Putamen (tissue), 1 donor: Measurements from ENCODE around the gene SH3RF1.
"Not testable (repeated sequence)": the region's sequence is repeated elsewhere in the genome, so short reads cannot be mapped to it uniquely, and the experiment has no call there.

ENCODE experiments used
- DNase-seq: peaks from one replicate; pipeline ENCODE4 v3.0.0-alpha.2; 2016; ENCODE audit warnings: low spot score

Gene SH3RF1

DNA sequence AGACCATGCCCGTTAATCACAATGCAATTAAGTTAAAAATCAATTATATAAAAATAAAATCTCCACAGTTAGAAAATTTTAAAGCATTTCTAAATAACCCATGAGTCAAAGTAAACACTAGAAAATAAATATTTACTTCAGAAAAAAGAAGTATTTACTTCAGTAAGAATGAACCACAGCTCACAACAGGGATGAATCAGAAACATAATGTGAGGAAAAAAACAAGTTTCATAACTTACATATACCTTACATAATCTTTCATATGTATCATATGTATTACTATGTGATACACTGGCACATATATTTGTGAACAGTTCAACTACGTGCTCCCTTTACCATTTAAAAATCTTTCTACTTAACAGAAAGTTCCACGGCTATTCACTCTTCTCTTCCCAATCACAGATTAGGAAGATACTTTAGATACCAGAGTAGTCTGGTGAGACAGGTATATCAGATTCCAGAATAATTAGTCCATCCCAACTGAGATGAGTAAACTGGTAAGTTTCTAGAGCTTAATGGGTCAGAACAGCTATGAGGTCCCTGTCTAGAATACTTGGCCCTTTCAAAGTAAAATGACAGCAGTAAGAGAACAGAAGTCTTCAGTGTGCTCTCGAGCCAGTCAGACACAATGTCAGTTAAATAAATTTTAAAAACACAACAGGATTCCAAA lies 70.3 kb downstream of the SH3RF1 start:
- DNase-seq = no peak

DNA sequence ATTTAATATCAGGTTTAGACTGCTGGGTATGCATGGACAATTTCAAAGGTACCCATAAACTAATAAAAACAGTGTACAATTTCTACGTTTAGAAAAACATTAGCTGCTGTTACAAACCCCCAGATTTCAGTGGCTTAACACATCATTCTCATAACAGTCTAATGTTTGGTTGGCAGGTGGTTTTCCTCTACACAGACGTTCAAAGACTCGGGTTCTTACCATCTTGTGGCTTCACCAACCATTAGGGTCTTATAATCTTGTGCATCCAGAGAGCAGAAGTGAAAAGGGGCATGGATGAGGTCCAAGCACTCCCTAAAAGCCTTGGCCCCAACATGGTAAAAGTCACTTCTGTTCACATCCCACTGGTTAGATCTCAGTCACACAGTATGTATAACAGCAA lies 71.6 kb downstream of the SH3RF1 start:
- no peak for DNase-seq

DNA sequence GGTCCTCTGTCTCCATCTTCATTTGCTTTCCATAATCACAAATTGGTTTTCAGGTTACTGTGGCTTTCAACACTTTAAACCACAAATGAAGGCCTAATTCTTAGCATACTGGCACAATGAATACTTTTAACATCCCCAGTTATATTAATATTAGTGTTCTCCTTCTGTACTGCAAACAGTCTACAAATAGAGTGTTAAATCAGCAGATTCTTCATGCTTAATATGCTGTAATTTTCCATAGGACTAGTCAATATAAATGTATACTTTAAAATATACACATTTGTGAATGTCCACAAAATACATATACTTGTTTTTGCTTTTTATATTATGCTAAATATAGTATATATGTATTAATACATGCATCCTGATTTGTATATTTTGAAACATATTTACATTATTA lies 72.6 kb downstream of the SH3RF1 start:
- DNase-seq = no peak

DNA sequence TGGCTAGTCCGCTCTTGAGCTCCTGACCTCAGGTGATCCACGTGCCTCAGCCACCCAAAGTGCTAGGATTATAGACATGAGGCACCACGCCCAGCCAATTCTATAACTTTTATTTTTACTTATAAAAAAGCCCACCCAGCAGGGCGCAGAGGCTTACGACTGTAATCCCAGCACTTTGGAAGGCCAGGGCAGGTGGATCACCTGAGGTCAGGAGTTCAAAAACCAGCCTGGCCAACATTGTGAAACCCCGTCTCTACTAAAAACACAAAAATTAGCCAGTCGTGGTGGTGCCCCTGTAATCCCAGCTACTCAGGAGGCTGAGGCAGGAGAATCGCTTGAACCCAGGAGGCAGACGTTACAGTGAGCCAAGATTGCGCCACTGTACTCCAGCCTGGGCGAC lies 73.5 kb downstream of the SH3RF1 start:
- not testable (repeated sequence) for DNase-seq

DNA sequence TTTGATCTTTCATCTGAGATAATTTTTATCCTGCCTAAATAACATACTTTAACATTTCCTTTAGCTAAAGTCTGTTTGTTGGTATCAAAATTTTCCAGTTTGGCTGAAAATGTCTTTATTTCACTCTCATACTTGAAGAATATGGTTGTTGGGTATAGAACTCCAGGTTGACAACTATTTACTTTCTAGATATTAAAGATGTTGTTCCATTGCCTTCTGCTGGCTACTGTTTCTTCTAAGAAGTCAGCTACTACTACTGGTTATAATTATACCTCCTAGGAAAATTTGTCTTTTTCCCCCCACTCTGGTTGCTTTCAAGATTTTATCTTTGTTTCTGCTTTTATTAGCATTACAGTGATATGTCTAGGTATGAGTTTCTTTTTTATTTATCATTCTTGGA lies 75.7 kb downstream of the SH3RF1 start:
- DNase-seq = no peak

DNA sequence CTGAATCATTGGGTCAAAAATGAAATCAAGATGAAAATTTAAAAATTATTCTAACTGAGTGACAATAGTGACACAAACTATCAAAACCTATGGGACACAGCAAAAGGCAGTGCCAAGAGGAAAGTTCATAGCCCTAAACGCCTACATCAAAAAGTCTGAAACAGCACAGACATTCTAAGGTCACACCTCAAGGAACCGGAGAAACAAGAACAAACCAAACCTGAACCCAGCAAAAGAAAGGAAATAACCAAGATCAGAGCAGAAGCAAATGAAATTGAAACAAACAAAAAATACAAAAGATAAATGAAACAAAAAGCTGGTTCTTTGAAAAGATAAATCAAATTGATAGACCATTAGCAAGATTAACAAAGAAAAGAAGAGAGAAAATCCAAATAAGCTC lies 80.8 kb downstream of the SH3RF1 start:
- DNase-seq = not testable (repeated sequence)

DNA sequence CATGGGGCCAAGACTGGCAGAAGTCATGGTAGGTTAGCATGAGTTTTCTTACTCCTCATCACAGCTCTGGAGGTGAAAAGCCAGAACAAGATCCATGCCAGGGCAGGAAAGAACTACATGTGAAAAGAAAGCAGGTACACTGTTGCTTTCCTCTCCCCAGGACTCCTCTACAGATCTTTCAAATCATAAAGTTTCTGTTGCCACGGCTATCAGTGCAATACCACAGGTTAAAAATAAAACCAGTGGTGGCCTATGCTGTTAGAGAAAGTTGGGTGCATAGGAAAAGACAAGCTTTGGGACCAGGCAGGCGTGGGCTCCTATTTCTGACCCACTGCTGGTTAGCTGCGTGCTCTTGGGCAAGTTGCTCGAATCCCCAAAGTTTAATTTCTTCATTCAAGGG lies 81.4 kb downstream of the SH3RF1 start:
- DNase-seq = no peak

DNA sequence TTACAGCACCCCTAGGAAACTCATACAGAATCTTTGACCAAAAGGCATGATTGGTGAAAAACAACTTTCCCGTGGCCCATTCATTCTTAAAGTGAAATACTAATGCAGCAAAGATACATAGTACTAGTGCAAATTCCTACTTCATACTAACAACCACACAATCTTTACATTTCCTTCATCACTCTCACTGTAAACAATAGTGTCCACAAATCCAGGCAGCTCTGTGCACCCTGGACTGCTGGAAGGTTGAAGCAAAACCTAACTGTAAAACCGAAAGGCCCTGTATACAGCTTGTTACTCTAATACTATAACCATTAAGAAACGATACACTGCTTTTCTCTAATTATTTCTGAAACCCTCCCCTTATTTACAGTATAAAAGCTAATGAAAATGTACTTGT lies 82.6 kb downstream of the SH3RF1 start:
- DNase-seq = no peak

DNA sequence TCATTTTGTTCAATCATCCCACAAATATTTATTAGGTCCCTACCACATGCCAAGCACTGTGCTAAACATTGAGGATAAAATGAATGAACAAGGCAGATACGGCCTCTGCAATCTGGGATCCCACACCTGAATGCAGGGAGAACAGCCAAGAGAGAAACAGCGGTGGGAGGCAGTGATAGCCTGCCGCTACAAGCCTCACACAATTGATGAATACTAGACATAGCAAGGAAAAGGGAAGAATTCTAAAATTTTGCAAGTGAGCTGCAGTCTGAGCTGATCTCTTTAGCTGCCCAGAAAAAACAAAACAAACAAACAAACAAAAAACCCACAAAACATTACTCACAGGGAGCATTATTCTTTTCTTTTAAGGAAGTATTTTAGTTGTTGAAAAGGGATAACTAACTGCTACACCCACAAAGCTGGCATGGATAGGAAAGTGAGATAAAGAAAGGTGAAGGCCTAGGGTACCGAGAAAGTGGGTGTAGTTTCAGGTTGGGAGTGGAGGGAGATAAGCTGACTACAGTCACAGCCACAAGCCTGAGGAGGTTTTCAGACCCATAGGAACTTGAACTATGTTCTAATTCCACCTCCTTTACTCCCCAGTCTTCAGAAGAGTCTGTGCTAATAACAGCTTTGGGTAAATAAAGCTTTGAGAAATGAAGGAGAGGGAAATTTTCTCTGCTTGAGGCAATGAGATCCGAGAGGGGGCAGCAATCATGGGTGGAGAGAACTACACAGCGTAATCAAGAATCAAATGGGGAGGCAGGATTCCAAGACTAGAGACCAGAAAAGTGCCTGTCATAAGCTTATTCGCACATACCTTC lies 85.4 kb downstream of the SH3RF1 start:
- DNase-seq = no peak

DNA sequence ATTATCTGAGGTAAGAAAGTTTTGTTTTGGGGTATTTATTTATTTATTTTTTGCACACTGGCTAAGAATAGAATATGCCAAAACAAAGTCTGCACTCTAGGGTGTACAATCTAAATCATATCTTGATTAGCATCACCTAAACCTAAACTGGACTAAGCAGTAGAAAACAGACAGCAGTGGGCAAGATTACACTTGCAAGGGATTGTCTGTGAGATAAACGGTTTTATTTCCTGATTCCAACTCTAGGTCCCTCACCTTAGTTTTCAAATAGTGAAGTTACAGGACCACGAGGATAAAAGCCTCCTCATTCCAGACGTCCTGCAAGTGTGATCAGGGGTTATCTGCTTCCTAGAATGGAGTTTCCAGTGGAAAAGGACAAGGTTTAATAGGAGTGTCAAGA lies 86.1 kb downstream of the SH3RF1 start:
- no peak for DNase-seq

DNA sequence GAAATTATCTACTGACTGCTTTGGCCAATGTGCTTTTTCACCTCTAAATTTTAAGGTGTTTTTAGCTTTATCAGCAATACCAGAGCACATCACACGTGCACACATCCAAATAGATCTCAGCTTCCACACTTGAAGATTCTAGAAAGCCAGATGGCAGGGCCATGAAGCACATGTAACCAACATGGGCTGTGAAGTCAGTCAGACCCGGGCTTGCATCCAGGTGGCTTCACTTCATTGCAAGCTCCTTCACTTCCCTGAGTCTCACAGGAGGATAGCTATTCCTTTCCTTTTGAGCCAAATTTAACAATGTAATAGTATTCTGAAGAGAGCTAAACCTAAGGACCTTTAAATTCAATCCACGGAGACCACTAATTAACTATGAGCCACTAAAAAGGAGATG lies 86.5 kb downstream of the SH3RF1 start:
- DNase-seq = no peak

DNA sequence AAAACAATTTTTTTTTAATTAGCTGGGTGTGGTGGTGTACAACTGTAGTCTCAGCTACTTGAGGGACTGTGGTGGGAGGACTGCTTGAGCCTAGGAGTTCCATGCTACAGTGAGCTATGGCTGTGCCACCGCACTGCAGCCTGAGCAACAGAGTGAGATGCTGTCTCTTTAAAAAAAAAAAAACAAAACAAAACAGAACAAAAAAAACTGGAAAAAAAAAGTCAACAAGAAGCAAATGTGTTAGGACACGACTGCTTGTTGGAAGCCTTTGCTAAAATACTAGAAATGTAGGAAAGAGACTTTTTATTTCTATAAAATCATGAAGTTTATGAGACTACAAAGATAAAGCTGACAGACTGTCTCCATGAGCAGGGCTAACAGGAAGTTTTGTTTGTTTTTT lies 87.2 kb downstream of the SH3RF1 start:
- no peak for DNase-seq

DNA sequence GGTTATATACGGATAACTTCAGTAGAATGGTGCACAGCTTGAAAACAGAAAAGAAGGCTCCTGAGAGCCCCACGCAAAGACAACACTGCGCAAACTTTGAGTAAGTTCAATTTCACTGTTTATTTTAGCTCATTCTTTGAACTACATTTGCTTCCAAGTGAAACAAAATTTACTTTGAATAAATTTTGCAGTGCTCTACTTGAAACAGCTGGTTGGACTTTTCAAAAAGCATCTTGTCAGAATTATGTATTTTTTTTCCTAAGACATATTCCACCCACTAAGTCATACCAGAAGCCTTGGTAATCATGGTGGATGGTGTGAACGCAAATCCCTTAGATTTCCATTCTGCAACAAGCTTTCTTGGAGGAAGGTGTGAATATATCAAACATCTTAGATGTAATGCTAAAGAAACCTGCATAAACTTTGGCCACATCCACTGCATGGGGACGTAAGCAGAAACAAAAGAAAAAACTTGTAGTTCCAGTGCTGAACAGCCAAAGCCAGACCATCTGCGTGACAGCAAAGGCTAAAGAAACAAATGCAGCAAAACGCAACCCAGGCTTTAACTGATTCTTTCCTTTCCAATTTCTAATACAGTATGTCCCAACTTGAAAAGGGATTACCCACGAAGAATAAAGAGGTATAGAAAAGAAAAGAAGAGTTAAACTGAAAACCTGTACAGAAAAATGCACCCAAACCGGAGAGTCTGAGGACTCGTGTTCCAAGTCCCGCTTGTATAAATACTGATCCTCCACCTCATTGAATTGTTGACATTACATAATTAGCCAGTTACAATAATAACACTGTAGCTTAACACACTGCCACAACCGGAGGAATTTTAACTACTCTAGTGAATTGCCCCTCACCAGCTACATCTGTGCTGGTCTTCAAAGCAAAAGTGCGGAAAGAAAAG lies 90.9 kb downstream of the SH3RF1 start:
- peak; percentile 39 for DNase-seq

DNA sequence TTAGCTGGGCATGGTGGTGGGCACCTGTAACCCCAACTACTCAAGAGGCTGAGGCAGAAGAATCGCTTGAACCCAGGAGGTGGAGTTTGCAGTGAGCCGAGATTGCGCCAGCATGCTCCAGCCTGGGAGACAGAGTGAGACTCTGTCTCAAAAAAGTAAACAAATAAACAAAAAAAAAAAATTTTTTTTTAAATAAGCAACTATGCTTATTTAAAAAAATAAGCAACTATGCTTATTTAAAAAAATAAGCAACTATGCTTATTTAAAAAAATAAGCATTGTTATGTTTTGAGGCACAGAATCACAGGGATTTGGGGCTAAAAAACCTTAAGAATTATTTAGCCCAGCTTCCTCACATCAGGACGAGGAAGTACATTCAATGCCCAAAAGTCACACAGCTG lies 92.7 kb downstream of the SH3RF1 start:
- DNase-seq = not testable (repeated sequence)

DNA sequence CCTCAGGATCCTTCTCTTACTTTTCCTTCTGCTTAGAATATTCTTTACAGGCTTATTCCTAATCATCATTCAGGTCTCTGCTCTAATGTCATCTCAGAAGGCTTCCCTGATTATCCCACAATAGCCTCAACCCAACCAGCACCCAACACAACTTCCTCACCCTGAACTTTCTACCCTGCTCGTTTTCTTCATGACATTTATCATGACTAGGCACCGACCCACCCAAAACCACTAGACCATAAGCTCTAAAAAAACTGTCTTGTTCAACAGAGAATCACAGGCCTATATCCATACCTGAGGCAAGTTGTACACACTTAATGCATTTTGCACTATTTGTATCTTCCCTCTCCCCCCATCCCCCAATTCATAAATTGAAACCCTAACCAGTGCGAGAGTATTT lies 95.3 kb downstream of the SH3RF1 start:
- DNase-seq = no peak

DNA sequence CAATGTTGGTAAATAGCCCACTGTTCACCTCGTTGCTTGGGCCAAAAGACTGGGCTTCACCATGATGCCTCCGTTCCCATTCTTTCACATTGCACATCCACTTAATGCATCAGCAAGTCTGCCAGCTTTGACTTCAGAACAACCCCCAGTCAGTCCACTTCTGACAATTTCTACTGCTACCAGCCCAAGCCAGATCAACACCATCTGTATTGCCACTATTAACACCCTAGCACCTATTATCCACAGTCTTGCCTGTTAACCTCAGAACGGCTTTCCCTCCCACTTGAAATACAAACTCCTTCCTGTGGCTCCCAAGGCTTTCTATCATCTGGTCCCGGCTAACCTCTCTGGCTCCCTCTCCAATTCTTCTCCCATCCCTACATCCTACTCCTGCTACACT lies 95.7 kb downstream of the SH3RF1 start:
- DNase-seq = no peak

DNA sequence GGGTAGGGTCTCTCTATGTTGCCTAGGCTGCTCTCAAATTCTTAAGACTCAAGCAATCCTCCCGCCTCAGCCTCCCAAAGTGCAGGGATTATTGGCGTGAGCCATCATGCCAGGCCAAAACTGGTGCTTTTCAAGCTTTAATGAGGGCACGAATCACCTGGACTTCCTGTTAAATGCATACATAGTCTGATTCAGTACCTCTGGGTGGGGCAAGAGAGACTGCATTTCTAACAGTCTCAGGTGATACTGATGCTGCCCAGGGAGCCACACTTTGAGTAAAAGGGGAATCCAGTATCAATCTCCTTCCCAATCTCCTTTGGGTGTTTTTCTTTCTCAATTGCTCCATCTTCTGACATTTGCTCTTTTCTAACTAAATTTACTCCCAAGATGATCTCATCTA lies 96.5 kb downstream of the SH3RF1 start:
- no peak for DNase-seq

DNA sequence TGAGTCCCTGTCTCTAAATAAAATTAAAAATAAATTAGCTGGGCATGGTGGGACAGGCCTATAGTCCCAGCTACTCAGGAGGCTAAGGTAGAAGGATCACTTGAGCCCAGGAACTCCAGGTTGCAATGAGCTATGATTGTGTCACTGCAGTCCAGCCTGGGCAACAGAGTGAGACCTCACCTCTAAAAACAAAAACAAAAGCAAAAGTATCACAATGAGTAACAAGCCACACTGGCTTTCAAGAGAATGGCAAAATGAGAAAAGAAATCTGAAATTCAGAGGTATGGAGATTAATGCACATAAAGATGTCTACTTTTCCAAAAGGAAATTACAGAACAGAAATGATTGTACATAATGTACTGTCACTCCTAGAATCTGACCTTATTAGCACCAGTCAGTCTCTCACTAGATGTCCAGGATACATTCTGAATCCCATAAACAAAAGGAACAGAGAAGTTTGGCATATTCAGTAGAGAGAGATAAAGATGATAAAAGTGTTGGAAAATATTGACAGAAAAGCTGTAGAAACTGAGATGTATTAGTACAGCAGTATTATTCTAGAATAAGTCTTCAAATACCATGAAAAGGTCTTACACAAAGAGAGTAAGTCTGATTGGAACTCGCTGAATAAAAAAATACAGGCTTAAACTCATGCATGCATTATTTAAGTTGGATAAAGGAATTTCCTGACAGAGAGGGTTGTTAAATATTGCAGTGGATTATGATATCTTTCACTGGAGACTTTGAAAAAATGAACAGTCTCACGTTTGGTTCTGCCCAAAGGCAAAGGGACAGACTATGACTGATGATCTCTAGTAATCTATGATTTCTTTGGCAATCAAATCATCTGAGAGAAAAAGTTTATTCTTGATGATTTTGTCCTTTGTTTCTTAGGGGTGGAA lies 102.5 kb downstream of the SH3RF1 start:
- no peak for DNase-seq

DNA sequence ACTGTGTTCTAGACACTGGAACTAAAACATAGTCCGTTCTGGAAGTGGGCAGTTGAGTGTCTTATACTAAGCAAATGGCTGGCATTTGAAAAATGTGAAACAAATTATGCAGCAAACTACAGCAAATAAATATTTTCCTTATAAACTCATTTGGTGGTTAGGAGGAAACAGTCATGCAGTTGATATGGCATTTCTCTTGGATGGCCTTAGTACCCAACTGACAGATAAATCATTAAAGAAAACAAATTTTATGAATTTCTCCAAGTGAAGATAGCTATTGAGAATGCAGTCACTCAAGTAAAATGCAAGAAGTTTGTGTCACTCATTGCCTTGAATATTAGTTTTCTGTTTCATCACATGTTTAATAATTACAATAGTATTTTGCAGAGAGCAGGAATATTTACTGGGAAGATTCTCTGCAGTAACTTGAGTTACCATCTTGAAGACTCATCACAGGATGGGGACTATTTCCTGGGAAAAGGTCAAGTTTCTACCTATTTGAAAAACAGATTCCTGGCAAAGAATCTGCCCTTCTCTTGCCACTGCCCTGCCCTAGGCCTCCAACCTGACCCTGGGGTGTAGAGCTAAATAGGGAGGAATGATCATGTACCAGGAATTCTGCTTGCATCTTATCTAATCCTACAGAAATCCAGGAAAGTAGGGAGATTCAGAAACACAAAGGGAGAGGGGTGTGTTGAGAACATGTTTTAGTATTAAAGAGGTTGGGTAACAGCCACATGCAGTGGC lies 105.9 kb downstream of the SH3RF1 start:
- no peak for DNase-seq

DNA sequence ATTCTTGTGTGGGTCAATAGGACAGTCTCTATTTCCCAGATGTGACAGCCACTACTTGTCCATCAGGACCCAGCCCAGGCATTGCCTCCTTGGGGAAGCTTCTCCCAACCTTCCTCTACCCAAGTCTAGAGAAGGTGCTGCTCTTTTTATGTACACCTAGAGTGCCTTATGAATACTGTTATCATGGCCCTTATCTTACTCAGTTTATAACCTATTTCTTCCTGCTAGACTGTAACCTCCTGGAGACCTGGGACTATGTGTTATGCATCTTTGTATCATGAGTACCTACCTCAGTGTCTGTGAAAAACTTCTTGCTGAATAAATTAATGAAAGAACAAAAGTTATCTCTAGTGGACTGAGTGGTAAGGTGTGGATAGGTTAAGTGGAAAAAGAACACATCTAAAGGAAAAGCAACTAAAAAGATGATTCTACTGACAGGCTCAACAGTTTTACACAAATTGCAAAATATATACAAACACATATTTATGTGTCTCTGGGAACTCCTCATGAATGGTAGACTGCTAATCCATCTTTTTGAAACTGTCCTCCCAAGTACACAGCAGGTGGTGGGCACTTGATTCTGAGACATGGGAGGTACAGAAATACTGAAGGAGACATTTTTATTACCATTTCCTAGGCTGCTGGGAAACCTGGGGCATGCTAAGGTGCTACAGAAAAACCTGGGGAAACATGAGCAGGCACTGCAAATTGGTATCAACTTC lies 106.6 kb downstream of the SH3RF1 start:
- no peak for DNase-seq
